B cell (primary cell): Measurements from ENCODE around the gene MRAP2.

Experiments used
- EZH2 ChIP-seq: IDR thresholded peaks from 2 replicates; pipeline ENCODE4 v1.6.1; 2012; ENCODE audit warnings: borderline replicate concordance, low read depth, mild to moderate bottlenecking, moderate library complexity, low read length; ENCODE audit not compliant: insufficient read depth, poor library complexity, severe bottlenecking
- TF ChIP-seq, protein P1 (sequence below): fragments of 200-600 bp; IDR thresholded peaks from one replicate; pipeline ENCODE4 v1.8.0; 2022; ENCODE audit warnings: antibody characterized with exemption, mild to moderate bottlenecking

DNA sequence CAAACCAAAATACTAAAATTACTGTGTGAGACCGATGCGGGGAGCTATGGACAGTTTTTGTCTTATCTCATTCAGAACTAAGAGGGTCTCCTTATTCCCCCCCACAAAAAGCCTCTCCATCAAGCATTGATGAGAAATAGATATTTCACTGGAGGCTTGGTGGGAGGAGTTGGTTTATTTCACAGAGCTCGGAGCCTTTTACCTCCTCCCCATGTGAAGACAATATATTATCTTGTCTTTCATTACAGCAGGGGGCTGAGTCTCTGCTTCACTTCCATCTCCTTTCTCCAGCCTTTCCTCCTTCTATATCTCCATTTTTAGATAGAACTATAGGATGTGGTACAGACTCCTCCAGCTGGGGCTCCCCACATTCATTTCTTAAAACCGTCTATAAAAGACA, 29.9 kb upstream of the MRAP2 start:
- TF ChIP-seq, protein P1, sequence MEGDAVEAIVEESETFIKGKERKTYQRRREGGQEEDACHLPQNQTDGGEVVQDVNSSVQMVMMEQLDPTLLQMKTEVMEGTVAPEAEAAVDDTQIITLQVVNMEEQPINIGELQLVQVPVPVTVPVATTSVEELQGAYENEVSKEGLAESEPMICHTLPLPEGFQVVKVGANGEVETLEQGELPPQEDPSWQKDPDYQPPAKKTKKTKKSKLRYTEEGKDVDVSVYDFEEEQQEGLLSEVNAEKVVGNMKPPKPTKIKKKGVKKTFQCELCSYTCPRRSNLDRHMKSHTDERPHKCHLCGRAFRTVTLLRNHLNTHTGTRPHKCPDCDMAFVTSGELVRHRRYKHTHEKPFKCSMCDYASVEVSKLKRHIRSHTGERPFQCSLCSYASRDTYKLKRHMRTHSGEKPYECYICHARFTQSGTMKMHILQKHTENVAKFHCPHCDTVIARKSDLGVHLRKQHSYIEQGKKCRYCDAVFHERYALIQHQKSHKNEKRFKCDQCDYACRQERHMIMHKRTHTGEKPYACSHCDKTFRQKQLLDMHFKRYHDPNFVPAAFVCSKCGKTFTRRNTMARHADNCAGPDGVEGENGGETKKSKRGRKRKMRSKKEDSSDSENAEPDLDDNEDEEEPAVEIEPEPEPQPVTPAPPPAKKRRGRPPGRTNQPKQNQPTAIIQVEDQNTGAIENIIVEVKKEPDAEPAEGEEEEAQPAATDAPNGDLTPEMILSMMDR: no peak
- no peak for TF ChIP-seq EZH2
